Kidney (tissue), 14 donors: ENCODE data around the gene TENM4. TPM values are rescaled to one million over a fixed set of nuclear protein-coding genes. Genes with fewer than 3 reads are reported as not detected.

Experiments
- DNase-seq, 5 donors: peaks; one replicate each; pipeline ENCODE4 v3.0.0-alpha.2; 2013 to 2020
- FAIRE-seq: peaks from 2 replicates; lab custom pipeline; 2012; peaks lifted over from hg19 to GRCh38; lab: Jason Lieb, UNC
- H3K27ac ChIP-seq, 2 donors: one replicate each; pipeline ENCODE4 v1.7.0; 2013; ENCODE audit warnings: low read depth in 2 of 2, low read length in 2 of 2, inconsistent platforms in 1 of 2
- H3K27me3 ChIP-seq: one replicate; pipeline ENCODE4 v1.7.1; 2013; ENCODE audit warnings: low read length, inconsistent platforms; ENCODE audit not compliant: control insufficient read depth, insufficient read depth
- H3K36me3 ChIP-seq, 3 donors: one replicate each; pipeline versions ENCODE4 v1.7.0 to v1.7.1; 2013; ENCODE audit warnings: low read length in 3 of 3, control low read depth in 1 of 3, inconsistent platforms in 1 of 3; ENCODE audit not compliant: insufficient read depth in 3 of 3, control insufficient read depth in 2 of 3
- H3K4me1 ChIP-seq, 3 donors: one replicate each; pipeline versions ENCODE4 v1.7.0 to v1.7.1; 2013; ENCODE audit warnings: low read length in 3 of 3, inconsistent platforms in 1 of 3, low read depth in 1 of 3; ENCODE audit not compliant: control insufficient read depth in 2 of 3, insufficient read depth in 2 of 3
- H3K4me3 ChIP-seq, 3 donors: one replicate each; pipeline versions ENCODE4 v1.7.0 to v1.8.1; 2013; ENCODE audit warnings: low read length in 3 of 3, control low read depth in 1 of 3, inconsistent platforms in 1 of 3
- H3K9ac ChIP-seq, 3 donors: one replicate each; pipeline versions ENCODE4 v1.7.0 to v1.7.1; 2013; ENCODE audit warnings: low read length in 3 of 3, control low read depth in 1 of 3, inconsistent platforms in 1 of 3
- H3K9me3 ChIP-seq, 3 donors: one replicate each; pipeline versions ENCODE4 v1.7.0 to v1.7.1; 2013; ENCODE audit warnings: low read length in 3 of 3, control low read depth in 1 of 3, inconsistent platforms in 1 of 3; ENCODE audit not compliant: control insufficient read depth in 2 of 3, insufficient read depth in 1 of 3
- intact Hi-C: fragments of 100-400 bp; cut with DNase I; formaldehyde crosslinking; loops from one replicate; pipeline ENCODE4 v1.11.1; 2022
- polyA plus RNA-seq: library from polyadenylated mRNA; stranded (reverse); fragments of 350-450 nt; fragmentation: Illumina TruSeq; extraction: RNeasy Lipid Tissue Mini Kit (QIAGEN cat#74804); gene quantifications from one replicate; pipeline ENCODE4 v1.2.3, GENCODE V29; 2014; ENCODE audit warnings: low read depth, low replicate concordance; ENCODE audit not compliant: insufficient read depth
- total RNA-seq: library from RNA; stranded (reverse); fragmentation: NEBNext Ultra II Directional; extraction: Animal tissue kit (Norgen Biotek cat#: 25700); gene quantifications from one replicate; pipeline ENCODE4 v1.2.1, GENCODE V29; 2021
- TF ChIP-seq, protein P1 (sequence below): IDR thresholded peaks from 3 replicates; pipeline ENCODE4 v1.5.1; 2012; ENCODE audit warnings: mild to moderate bottlenecking, moderate library complexity, borderline replicate concordance; ENCODE audit not compliant: insufficient read depth; ENCODE audit errors: extremely low read depth
- donor health status: control.
- donor health status: control.
- donor health status: control.
- donor health status: control.
- donor health status: control.
- donor health status: DM: yes; HTN: yes; CAD: no.
- donor health status: Normal renal cell carcinoma (clear cell type).

The TENM4 gene
- total and polyA plus RNA-seq, 2 donors from 2014 or later = 0.34 to 31.0 TPM

DNA sequence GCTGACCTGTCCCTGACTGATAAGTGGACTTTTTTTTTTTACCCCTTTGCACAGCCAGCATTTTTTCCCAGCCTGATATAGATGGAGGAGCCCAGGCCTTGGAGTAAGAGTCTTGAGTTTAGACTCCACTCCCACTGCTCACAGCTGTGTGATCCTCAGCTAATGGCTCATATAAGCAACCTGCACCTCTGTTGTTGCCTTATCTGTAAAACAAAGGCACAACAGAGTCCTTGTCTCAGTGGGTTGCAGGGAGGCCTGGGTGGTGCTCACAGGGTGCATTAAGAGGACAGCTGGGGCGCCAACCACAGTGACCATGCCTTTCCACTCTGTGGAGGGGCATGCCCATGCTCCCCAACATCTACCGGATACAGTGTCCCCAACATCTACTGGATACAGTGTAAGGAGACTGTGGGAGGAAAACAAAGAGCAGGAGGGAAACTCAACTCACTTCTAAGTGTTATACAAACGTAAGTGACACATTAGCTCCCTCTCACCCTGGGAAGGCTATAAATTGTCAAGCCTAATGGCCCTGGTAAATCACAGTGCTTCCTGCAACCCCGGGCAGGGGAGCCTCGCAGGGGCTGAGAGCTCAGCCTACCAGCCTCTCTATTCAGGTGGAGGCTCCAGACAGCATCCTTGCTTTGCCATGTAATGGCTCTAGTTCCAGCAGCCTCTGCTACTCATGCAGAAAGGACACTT, 109.5 kb downstream of the TENM4 start:
- intact Hi-C loops = no loop called here
- no peaks in the 10 kb centered on the region for H3K4me1 ChIP-seq
- H3K9me3 ChIP-seq = no peaks in the 10 kb centered on the region
- no peak overlapping the region for H3K4me3 ChIP-seq
- H3K27ac ChIP-seq = no peak overlapping the region
- H3K36me3 ChIP-seq = no peaks in the 10 kb centered on the region
- FAIRE-seq = no peak
- peak in 4 of 5 donors; percentile 70 to 93 (median 86) for DNase-seq
- no peaks in the 10 kb centered on the region for H3K27me3 ChIP-seq
- TF ChIP-seq, protein P1, sequence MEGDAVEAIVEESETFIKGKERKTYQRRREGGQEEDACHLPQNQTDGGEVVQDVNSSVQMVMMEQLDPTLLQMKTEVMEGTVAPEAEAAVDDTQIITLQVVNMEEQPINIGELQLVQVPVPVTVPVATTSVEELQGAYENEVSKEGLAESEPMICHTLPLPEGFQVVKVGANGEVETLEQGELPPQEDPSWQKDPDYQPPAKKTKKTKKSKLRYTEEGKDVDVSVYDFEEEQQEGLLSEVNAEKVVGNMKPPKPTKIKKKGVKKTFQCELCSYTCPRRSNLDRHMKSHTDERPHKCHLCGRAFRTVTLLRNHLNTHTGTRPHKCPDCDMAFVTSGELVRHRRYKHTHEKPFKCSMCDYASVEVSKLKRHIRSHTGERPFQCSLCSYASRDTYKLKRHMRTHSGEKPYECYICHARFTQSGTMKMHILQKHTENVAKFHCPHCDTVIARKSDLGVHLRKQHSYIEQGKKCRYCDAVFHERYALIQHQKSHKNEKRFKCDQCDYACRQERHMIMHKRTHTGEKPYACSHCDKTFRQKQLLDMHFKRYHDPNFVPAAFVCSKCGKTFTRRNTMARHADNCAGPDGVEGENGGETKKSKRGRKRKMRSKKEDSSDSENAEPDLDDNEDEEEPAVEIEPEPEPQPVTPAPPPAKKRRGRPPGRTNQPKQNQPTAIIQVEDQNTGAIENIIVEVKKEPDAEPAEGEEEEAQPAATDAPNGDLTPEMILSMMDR = no peak
- no peak overlapping the region for H3K9ac ChIP-seq

DNA sequence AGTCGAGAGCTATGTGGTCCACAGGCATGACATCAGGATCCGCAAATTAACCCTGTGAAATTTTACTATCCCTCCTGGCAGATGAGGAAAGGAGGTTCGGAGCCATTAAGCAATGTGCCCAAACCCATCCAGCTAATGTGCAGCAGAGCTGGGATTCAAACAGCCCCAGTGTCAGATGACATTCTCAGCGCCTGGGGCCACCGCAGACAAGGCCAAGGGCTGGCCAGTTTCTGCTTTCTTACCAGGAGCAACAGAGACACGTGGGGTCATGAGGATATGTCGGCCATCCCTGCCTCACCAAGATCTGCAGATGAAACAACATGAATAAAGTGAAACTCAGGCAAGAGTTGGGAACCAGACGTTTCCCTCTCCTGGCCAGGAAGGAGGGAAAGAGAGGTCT, 110.2 kb downstream of the TENM4 start:
- Histone ChIP-seq H3K4me1 (no peaks in the 10 kb centered on the region), H3K27me3 (no peaks in the 10 kb centered on the region), H3K27ac (no peak overlapping the region), H3K9ac (no peak overlapping the region), H3K36me3 (no peaks in the 10 kb centered on the region), H3K9me3 (no peaks in the 10 kb centered on the region), H3K4me3 (no peak overlapping the region)
- intact Hi-C loops = no loop called here
- peak in 4 of 5 donors; percentile 65 to 79 (median 72) for DNase-seq
- no peak for FAIRE-seq
- TF ChIP-seq, protein P1 = no peak

DNA sequence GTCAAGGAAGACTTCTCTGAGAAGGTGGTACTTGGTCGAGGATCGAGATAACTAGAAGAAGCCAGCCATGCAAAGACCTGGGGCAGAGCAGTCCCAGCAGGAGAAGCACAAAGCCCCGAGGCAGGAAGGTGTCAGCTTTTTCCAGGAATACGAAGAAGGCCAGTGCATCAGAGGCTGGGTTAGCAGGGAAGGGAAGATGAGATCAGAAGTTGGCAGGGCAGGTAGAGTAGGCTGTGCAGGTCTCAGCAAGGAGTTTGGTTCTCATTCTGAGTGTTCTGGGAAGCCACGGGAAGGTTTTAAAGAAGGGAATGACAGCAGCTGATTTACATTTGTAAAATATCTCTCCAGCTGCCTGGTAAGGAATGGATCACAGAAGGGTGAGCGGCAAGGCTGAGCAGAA, 111.3 kb downstream of the TENM4 start:
- TF ChIP-seq, protein P1 = no peak
- H3K4me3 ChIP-seq = no peak overlapping the region
- no peaks in the 10 kb centered on the region for H3K9me3 ChIP-seq
- H3K36me3 ChIP-seq = no peaks in the 10 kb centered on the region
- no peak overlapping the region for H3K9ac ChIP-seq
- FAIRE-seq (no peak), DNase-seq (no peak)
- intact Hi-C loops = no loop called here
- H3K27ac ChIP-seq = no peak overlapping the region
- no peaks in the 10 kb centered on the region for H3K4me1 ChIP-seq
- no peaks in the 10 kb centered on the region for H3K27me3 ChIP-seq
